GM03348 (cell line): ENCODE measurements around the gene HMGB4.

Experiments used
- DNase-seq: peaks from one replicate; pipeline ENCODE4 v3.0.0; 2012; ENCODE audit warnings: low spot score

The HMGB4 gene

DNA sequence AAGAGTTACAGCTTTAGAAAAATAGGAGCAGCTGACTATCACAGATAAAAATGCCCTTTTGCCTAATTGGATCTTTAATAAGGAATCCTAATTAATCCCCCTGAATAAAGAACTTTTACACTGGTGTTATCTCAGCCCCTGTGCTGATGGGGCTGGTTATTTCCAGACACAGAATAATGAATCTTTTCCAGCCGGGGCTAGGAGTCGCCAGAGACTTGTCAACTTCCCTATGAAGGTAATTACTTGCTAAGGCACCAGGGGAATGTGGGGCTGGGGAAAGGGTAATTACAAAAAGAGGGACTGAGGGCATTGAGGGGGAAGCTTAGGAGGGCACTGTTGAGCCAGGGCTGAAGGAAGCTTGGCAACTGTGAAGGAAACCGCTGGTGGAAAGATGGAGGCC, 34.5 kb downstream of the HMGB4 start:
- DNase-seq, result no peak

DNA sequence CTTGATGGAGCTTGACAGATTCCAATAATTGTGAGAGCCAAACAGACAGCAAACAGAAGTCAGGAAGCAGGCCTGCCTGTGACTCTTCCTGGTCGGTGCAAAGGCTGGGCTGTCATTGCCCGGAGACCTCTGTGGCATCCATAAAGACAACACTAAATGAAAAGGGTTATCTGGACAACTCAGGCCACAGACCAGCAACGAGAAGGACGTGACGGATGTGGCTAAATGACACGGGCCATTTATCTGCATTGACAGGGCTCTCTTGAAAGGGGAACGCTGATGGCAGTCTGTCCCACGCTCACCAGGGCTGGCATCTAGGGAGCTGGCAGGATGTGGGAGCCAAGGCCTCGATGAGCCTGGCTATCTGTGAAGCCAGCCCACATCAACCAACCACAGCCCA, 35.0 kb downstream of the HMGB4 start:
- no peak for DNase-seq

DNA sequence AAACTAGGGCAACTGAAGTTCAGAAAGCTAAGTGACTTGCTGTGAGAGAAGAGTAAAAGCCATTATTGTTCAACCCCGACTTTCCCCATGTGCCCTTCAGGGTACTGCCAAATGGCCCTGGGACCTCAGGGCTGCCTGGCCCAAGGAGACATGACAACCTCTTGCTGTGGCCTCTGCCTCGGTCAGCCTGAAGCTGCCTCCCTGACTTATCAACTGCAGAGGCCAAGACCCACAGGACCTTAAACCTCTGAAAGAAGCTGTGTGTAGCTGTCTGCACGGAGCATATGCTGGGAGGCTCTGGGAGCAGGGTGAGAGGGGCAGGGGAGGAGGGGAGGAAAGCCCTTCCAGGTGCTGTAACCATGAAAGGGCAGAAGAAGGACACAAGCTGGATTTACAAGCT, 35.9 kb downstream of the HMGB4 start:
- DNase-seq, result no peak

DNA sequence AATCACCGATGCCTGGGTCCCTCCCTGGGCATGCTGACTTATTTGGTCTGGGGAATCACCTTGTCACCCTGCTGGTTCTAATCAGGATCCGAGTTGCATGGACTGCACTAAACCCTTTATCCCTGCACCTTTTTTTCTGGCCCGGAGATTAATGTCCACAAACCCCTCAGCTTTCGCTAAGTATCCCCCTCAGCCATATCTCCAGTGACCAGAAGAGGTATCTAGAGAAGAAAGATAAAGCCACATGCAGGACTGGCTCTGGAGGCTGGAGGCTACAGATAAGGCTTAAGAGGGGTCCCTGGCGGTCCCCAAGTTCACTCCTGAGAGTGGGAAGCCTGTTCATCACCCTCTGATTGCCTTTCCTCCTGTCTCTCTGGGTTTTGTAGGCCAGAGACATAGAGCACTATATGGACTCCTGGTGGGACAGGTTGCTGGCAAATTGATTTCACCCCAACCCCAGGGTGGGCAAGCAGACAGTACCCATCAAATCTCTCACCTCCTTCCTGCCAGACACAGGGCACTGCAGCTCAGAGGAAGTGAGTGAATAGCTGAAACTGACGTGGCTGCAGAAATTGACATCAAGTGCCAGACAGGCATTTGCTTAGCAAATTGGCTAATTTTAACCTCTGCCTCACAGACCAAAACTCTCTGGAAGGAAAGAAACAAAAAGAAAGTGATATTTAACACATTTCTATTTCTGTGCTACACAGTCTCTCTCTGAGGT, 38.8 kb downstream of the HMGB4 start:
- DNase-seq, result peak; percentile 48

DNA sequence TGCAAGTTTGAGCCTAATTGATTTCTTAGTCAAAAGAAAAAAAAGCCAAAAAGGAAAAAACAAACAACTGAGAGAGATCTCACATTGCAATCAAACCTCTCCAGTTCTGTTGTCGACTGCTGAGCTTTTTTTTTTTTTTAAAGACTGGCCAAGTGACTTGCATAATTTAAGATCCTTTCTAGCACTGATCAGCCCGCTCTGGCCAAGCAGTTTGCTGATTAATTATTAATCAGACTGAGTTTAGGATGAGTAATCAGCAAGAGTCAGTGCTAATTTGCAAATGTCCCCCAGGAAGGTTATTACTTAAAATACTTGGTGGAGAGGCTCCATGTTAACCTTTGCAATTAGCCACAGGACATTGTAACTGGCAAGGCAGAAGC, 39.3 kb downstream of the HMGB4 start:
- peak; percentile 54 for DNase-seq

DNA sequence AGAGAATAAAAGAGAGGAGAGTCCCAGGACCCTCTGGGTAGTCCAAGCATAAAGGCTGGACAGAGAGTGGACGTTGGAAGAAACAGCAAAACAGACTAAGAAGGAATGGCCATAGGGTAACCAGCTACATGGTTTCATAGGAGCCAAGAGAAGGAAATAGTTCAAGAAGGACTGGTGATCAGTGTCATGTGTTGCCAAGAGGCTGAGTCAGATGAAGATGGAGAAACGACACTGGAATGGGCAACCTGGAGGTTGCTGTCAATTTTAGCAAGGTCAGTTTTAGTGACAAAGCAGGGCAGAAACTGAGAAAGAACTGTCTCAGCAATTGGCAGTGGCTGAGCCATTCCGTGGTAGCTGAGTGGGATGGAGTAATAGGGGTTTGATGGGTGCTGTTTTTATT, 41.4 kb downstream of the HMGB4 start:
- no peak for DNase-seq

DNA sequence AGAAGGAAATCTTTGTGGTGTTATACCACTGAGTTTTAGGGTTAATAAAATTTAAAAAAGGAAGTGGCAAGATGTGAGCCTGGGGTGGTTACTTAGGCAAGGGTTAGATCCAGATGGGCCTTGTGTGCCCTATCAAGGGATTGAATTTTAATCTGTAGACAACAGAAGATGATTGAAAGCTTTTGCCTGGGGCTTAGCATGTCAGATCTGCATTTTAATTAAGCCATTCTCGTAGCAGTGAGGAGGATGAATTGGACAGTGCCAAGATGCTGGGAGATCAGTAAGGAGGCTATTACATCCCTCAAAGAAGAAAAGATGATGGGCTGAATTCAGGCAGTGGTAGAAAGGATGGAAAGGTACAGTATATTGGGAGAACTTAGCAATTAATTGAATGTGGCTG, 42.3 kb downstream of the HMGB4 start:
- no peak for DNase-seq

DNA sequence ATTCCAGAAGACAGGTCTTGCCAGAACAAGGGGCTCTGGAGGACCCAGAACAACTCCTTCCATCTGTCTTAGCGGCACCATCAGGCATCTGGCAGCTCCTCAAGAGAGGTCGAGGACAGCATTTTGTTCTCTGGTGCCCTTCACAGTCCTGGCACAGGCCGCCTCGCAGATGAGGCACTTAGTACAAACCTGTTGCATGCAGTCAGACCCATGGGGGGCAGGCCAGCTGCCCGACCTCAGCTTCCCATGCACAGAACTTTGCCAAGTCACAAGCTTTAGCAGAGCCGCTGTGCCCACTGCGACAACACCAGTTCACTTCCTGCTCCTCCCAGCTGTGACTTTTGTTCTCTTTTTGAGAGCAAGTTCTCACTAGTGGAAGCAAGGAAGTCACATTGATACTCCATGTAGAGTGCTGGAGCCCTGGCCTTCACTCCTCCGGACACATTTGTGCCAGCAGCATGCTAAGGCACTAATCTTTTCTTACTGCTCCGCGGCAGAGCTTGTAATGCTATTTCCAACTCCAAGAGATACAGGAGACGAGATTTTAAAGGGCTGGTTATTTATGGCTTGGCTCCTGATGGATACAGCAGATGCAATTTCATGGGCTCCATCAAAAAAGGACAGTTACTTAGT, 44.6 kb downstream of the HMGB4 start:
- DNase-seq, result no peak
